Effector memory CD4-positive, alpha-beta T cell (primary cell): ENCODE results near the gene PCDHGB1.
"Not testable (repeated sequence)": the region's sequence is repeated elsewhere in the genome, so short reads cannot be mapped to it uniquely, and the experiment has no call there.

Source experiments
- DNase-seq, 3 donors: peaks; one replicate each; pipeline ENCODE4 v3.0.0-alpha.2; 2020
- H3K27ac ChIP-seq: 2 replicates; pipeline ENCODE4 v1.7.0; 2013; ENCODE audit warnings: mild to moderate bottlenecking, low read length, moderate library complexity; ENCODE audit not compliant: insufficient read depth, poor library complexity, severe bottlenecking
- H3K27me3 ChIP-seq: replicated peaks from 2 replicates; pipeline ENCODE4 v1.7.0; 2013; ENCODE audit warnings: mild to moderate bottlenecking, low read length; ENCODE audit not compliant: insufficient read depth, control insufficient read depth, poor library complexity, severe bottlenecking
- H3K36me3 ChIP-seq: 2 replicates; pipeline ENCODE4 v1.7.0; 2013; ENCODE audit warnings: mild to moderate bottlenecking, low read length, moderate library complexity; ENCODE audit not compliant: control insufficient read depth, insufficient read depth
- H3K4me1 ChIP-seq: 2 replicates; pipeline ENCODE4 v1.7.0; 2013; ENCODE audit warnings: low read length, mild to moderate bottlenecking; ENCODE audit not compliant: control insufficient read depth, insufficient read depth, poor library complexity, severe bottlenecking
- H3K4me3 ChIP-seq: 2 replicates; pipeline ENCODE4 v1.7.0; 2013; ENCODE audit warnings: low read length, low read depth, mild to moderate bottlenecking; ENCODE audit not compliant: insufficient read depth, poor library complexity, severe bottlenecking
- H3K9me3 ChIP-seq: 2 replicates; pipeline ENCODE4 v1.7.0; 2013; ENCODE audit warnings: mild to moderate bottlenecking, low read length, moderate library complexity; ENCODE audit not compliant: control insufficient read depth

The PCDHGB1 gene

DNA sequence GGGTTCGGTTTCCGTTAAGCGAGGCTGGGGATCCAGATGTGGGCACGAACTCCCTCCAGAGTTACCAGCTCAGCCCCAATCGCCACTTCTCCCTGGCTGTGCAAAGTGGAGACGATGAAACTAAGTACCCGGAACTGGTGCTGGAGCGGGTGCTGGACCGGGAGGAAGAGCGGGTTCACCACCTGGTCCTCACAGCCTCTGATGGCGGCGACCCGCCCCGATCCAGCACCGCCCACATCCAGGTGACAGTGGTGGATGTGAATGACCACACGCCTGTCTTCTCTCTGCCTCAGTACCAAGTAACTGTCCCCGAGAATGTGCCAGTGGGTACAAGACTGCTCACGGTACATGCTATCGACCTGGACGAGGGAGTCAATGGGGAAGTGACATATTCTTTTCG is 33.4 kb downstream of the PCDHGB1 start:
- Histone ChIP-seq H3K36me3 (no peaks in the 10 kb centered on the region), H3K4me3 (no peak overlapping the region), H3K9me3 (no peaks in the 10 kb centered on the region), H3K27ac (no peak overlapping the region), H3K4me1 (no peaks in the 10 kb centered on the region), H3K27me3 (peaks cover 8% of the 10 kb centered on the region)
- no peak for DNase-seq

GRCh38 chr5:141384471-141385267 is 34.8 kb downstream of the PCDHGB1 start:
- Histone ChIP-seq H3K27ac (no peak overlapping the region), H3K9me3 (peaks cover 9% of the 10 kb centered on the region), H3K36me3 (no peaks in the 10 kb centered on the region), H3K27me3 (peaks cover 8% of the 10 kb centered on the region), H3K4me1 (no peaks in the 10 kb centered on the region), H3K4me3 (no peak overlapping the region)
- DNase-seq, result no peak

GRCh38 chr5:141387557-141388311 is 37.8 kb downstream of the PCDHGB1 start, which contains the start of gene PCDHGB4:
Gene PCDHGB4, plus strand, starts transcription at chr5:141387698. Its CDS starts 187 bp downstream, at chr5:141387885.
- H3K27ac ChIP-seq, H3K27me3 ChIP-seq, H3K4me1 ChIP-seq, H3K9me3 ChIP-seq, H3K4me3 ChIP-seq, H3K36me3 ChIP-seq, DNase-seq: not testable (repeated sequence)

DNA sequence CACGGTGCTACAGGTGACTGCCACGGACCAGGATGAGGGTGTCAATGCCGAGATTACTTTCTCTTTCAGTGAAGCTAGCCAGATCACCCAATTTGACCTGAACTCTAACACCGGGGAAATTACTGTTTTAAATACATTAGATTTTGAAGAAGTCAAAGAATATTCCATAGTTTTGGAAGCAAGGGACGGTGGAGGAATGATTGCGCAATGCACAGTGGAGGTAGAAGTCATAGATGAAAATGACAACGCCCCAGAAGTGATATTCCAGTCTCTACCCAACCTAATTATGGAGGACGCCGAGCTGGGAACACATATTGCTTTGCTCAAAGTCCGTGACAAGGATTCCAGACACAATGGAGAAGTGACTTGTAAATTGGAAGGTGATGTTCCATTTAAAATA is 38.8 kb downstream of the PCDHGB1 start:
- Histone ChIP-seq H3K9me3 (peaks cover 9% of the 10 kb centered on the region), H3K4me3 (no peak overlapping the region), H3K4me1 (no peaks in the 10 kb centered on the region), H3K27me3 (peaks cover 8% of the 10 kb centered on the region), H3K27ac (no peak overlapping the region), H3K36me3 (no peaks in the 10 kb centered on the region)
- DNase-seq, result no peak

GRCh38 chr5:141389153-141390042 is 39.5 kb downstream of the PCDHGB1 start:
- Histone ChIP-seq H3K9me3 (peaks cover 9% of the 10 kb centered on the region), H3K27me3 (peaks cover 8% of the 10 kb centered on the region), H3K36me3 (no peaks in the 10 kb centered on the region), H3K27ac (no peak overlapping the region), H3K4me1 (no peaks in the 10 kb centered on the region), H3K4me3 (no peak overlapping the region)
- DNase-seq, result no peak

DNA sequence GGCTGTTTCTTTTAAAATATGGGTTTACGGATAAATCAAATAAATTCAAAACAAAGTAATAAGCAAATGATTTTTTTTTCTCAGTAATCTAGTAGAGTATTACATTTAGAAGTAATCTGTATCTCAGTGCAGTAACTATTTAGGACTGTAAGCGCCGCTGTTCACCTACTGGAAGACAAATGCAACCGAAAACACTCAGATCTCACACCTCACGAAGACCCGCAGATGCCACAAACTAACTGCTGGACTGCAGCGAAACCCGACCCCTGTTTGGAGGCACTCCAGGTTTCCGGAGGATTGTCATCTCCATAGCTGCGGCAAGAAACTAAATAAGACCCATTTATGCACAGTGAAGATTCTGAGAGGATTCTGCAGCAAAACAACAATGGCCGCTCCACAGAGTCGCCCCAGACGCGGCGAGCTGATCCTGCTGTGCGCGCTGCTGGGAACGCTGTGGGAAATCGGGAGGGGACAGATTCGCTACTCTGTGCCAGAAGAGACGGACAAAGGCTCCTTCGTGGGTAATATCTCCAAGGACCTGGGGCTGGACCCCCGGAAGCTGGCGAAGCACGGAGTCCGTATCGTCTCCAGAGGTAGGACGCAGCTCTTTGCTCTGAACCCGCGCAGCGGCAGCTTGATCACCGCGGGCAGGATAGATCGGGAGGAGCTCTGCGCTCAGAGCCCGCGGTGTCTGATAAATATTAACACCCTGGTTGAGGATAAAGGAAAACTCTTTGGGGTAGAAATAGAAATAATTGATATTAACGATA is 42.7 kb downstream of the PCDHGB1 start, which contains the start of gene PCDHGA8:
PCDHGA8 (plus strand) TSS at position 205 of the 770 bp plus-strand sequence; CDS start at position 386, 181 bp downstream.
- H3K36me3 ChIP-seq, result no peaks in the 10 kb centered on the region
- DNase-seq, result no peak
- H3K27me3 ChIP-seq, result peaks cover 6% of the 10 kb centered on the region
- H3K9me3 ChIP-seq, result peaks cover 9% of the 10 kb centered on the region
- no peaks in the 10 kb centered on the region for H3K4me1 ChIP-seq
- H3K27ac ChIP-seq, result no peak within 1 kb of the TSS
- no peak within 1 kb of the TSS for H3K4me3 ChIP-seq

GRCh38 chr5:141393267-141393666 is 43.4 kb downstream of the PCDHGB1 start:
- no peak for DNase-seq
- H3K4me3 ChIP-seq, result no peak overlapping the region
- H3K36me3 ChIP-seq, result no peaks in the 10 kb centered on the region
- H3K4me1 ChIP-seq, result no peaks in the 10 kb centered on the region
- H3K27ac ChIP-seq, result no peak overlapping the region
- peaks cover 6% of the 10 kb centered on the region for H3K27me3 ChIP-seq
- peaks cover 9% of the 10 kb centered on the region for H3K9me3 ChIP-seq

DNA sequence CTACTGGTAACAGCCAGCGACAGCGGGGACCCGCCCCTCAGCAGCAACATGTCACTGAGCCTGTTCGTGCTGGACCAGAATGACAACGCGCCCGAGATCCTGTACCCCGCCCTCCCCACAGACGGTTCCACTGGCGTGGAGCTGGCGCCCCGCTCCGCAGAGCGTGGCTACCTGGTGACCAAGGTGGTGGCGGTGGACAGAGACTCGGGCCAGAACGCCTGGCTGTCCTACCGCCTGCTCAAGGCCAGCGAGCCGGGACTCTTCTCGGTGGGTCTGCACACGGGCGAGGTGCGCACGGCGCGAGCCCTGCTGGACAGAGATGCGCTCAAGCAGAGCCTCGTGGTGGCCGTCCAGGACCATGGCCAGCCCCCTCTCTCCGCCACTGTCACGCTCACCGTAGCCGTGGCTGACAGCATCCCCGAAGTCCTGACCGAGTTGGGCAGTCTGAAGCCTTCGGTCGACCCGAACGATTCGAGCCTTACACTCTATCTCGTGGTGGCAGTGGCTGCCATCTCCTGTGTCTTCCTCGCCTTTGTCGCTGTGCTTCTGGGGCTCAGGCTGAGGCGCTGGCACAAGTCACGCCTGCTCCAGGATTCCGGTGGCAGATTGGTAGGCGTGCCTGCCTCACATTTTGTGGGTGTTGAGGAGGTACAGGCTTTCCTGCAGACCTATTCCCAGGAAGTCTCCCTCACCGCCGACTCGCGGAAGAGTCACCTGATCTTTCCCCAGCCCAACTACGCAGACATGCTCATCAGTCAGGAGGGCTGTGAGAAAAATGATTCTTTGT is 44.7 kb downstream of the PCDHGB1 start:
- not testable (repeated sequence) for H3K4me1 ChIP-seq, H3K36me3 ChIP-seq, H3K4me3 ChIP-seq, H3K27ac ChIP-seq, DNase-seq, H3K9me3 ChIP-seq
- H3K27me3 ChIP-seq, result peaks cover 13% of the 10 kb centered on the region
